ENCODE results near the gene C2.

The C2 gene

GRCh38 chr6:31946370-31946885 lies 18.9 kb downstream of the C2 start:
- peaks cover 6% of the 10 kb centered on the region for H3K36me3 Mint-ChIP-seq (ENCODE audit: low read depth)
- H3K4me3 Mint-ChIP-seq: no peak overlapping the region
- no peak for TF ChIP-seq CTCF (IDR thresholded peaks at IDR 0.05; ENCODE audit: unreplicated experiment in 3 of 3)
- H3K4me1 Mint-ChIP-seq: peaks cover 6% of the 10 kb centered on the region
- peaks cover 9% of the 10 kb centered on the region for H3K27me3 Mint-ChIP-seq (ENCODE audit: low read depth)
- H3K9me3 Mint-ChIP-seq: no peaks in the 10 kb centered on the region
- H3K27ac Mint-ChIP-seq: no peak overlapping the region

GRCh38 chr6:31947070-31947675 lies 19.7 kb downstream of the C2 start:
- peaks cover 6% of the 10 kb centered on the region for H3K36me3 Mint-ChIP-seq (ENCODE audit: low read depth)
- peaks cover 9% of the 10 kb centered on the region for H3K27me3 Mint-ChIP-seq (ENCODE audit: low read depth)
- no peak overlapping the region for H3K4me3 Mint-ChIP-seq
- peaks cover 6% of the 10 kb centered on the region for H3K4me1 Mint-ChIP-seq
- no peak overlapping the region for H3K27ac Mint-ChIP-seq
- no peak for TF ChIP-seq CTCF (IDR thresholded peaks at IDR 0.05; ENCODE audit: unreplicated experiment in 3 of 3)
- no peaks in the 10 kb centered on the region for H3K9me3 Mint-ChIP-seq

- no peaks in the 10 kb centered on the region for H3K9me3 Mint-ChIP-seq
- H3K4me3 Mint-ChIP-seq: no peak overlapping the region
- peaks cover 4% of the 10 kb centered on the region for H3K27me3 Mint-ChIP-seq (ENCODE audit: low read depth)
- peaks cover 11% of the 10 kb centered on the region for H3K36me3 Mint-ChIP-seq (ENCODE audit: low read depth)
- H3K27ac Mint-ChIP-seq: no peak overlapping the region
- H3K4me1 Mint-ChIP-seq: peaks cover 6% of the 10 kb centered on the region
- TF ChIP-seq CTCF (IDR thresholded peaks at IDR 0.05; ENCODE audit: unreplicated experiment in 3 of 3): no peak
Measured at GRCh38 chr6:31947864-31948263, 20.3 kb downstream of the C2 start.

- no peak overlapping the region for H3K27ac Mint-ChIP-seq
Measured at GRCh38 chr6:31948306-31948705, 20.8 kb downstream of the C2 start.

GRCh38 chr6:31948753-31949413 lies 21.4 kb downstream of the C2 start:
- no peak for TF ChIP-seq CTCF (IDR thresholded peaks at IDR 0.05; ENCODE audit: unreplicated experiment in 3 of 3)
- Mint-ChIP-seq H3K27ac (no peak overlapping the region), H3K36me3 (ENCODE audit: low read depth) (peaks cover 21% of the 10 kb centered on the region), H3K9me3 (no peaks in the 10 kb centered on the region), H3K4me3 (no peak overlapping the region), H3K4me1 (peaks cover 6% of the 10 kb centered on the region), H3K27me3 (ENCODE audit: low read depth) (peaks cover 4% of the 10 kb centered on the region)

More at GRCh38 chr6:31948306-31948705, 20.8 kb downstream of the C2 start:
- Mint-ChIP-seq H3K4me1 (peaks cover 6% of the 10 kb centered on the region), H3K27me3 (ENCODE audit: low read depth) (peaks cover 4% of the 10 kb centered on the region), H3K9me3 (no peaks in the 10 kb centered on the region), H3K4me3 (no peak overlapping the region), H3K36me3 (ENCODE audit: low read depth) (peaks cover 15% of the 10 kb centered on the region)
- TF ChIP-seq CTCF (IDR thresholded peaks at IDR 0.05; ENCODE audit: unreplicated experiment in 3 of 3): no peak
